Astrocyte of the hippocampus (primary cell): ENCODE results near the gene KIF5C.

Experiments
- DNase-seq: peaks from one replicate; pipeline ENCODE4 v3.0.0; 2011; ENCODE audit warnings: low read depth, low spot score

Gene KIF5C

DNA sequence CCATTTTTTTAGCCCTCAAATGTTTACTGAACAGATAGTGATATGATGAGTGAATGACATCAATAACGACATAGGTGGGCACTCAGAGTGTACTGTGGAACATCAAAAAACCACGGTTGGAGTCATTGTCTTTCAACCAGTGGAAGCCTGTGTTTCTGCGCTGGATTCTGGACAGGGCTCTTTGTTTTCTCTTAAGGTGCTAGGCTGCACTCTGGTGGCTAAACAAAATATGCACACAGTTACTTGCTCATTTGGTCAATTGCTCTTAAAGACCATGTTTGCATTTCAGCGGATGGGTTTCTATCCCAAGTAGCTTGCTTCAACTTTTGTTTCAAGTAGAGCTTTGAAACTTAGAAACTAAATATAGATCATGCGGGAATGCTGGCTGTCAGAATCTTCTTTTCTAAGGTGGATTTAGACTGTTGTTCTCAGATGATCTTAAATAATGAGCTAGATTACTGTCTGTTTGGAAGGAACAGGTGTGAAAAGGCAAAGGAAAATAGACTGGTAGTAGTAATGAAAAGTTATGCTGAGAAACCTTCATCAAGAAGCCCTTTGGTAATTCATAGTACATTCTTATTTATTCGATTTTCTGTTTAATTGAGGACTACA lies 115.0 kb downstream of the KIF5C start:
- DNase-seq: peak; percentile 86

DNA sequence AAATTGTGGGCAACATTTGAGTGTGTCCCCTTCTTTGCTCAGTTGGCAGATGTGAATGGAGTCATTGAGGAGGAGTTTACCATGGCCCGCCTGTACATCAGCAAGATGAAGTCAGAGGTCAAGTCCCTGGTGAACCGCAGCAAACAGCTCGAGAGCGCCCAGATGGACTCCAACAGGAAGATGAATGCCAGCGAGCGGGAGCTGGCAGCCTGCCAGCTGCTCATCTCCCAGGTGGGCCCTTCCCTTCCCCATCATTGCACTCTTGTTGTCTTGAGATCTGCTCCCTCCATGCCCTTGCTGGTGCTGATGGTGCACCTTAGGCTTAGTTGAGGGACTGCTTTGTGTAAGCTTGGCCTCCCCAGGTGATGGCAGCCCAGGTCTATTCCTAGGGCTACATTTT lies 115.9 kb downstream of the KIF5C start:
- DNase-seq: no peak

DNA sequence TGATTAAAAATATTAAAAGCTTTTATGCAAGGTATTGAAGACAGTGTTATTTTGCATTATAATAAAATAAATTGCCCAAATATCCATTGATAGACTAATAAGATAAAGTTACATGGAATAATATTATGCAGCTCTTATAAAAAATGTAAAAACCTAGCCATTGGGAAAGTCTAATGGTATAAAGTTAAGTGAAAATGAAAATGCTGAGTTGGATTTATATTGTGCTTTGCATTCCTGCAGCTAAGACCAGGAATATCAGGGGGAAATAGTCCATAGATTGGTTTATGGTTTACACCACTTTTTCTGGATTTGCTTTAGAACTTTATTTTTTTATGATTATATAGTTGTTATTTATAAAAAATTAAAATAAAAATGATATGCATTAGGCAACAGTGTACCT lies 117.4 kb downstream of the KIF5C start:
- DNase-seq: no peak

DNA sequence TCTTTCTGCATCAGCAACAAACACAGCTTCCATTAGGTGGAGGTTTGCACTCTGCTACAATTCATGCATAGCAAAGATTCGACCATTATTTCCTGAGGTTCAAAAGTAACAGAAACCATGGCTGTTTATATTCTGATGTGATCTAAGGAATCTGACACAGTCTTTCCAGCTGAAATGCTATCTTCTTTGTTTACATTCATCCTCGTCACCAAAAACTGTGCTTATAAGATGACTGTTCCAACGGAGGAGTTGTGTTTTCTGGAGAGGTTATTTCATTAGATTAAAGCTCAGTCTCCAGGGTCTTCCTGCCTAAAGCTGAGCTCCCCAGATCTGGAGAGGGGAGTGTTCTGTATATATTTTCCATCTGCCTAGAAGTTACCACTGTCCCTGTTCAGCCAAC lies 118.3 kb downstream of the KIF5C start:
- no peak for DNase-seq

DNA sequence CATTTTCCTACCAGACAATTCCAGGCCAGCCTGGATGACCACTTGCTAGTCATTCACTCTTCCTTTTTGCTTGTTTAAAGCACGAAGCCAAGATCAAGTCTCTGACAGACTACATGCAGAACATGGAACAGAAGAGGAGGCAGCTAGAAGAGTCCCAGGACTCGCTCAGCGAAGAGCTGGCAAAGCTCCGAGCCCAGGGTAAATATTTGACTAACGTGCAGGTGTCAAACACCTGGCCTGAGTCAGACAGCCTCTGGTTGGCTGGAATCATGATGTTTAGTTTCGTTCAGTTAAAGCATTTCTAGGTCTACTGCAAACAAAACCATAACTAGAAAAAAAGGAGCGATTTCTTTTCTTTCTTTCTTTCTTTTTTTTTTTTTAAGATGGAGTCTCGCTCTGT lies 119.3 kb downstream of the KIF5C start:
- no peak for DNase-seq

DNA sequence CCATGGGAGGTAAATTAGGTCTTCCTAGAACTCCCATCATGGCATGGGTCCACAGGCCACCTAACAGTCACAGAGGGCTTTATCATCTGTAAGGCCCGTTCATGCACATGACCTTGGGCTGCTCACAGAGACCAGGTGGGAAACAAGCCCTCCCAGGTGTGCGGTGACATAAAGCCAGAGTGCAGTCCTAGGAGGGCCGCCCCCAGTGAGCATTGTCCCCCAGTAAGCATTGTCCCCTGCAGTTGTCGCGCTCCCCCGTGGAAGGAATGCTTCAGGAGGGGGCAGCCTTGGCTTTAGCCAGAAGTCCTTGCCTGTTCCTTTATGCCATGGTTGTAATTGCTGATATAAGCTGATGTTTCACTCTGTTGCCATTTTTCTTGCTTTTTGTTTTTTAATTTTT lies 121.8 kb downstream of the KIF5C start:
- DNase-seq: no peak

DNA sequence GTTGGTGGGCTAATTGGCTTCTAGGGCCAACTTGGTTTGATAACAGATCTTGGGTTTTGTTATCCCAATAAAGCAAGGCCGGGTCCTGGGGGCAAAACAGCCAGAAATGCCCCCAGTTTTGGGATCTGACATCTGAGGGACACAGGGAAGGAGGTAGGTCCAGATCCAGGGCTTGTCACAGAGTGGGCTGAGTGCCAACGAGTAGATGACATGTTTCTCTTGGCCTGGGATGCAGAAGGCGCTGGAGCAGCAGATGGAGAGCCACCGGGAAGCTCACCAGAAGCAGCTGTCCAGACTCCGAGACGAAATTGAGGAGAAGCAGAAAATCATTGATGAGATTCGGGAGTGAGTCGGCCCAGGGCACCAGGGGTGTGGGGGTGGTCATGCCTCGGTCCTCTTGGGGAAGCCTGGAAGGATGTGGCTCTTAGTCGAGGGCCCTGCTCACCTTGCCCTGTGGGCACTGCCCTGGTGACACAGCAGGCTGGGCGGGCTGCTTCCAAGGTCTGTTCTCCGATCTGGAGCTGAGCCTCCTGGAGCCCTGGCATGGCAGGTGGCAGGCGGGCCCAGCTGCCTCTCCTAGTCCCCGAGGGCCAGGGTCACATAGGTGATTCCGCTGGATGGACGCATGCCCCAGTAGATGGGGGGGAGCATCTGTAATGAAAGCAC lies 123.3 kb downstream of the KIF5C start:
- no peak for DNase-seq

DNA sequence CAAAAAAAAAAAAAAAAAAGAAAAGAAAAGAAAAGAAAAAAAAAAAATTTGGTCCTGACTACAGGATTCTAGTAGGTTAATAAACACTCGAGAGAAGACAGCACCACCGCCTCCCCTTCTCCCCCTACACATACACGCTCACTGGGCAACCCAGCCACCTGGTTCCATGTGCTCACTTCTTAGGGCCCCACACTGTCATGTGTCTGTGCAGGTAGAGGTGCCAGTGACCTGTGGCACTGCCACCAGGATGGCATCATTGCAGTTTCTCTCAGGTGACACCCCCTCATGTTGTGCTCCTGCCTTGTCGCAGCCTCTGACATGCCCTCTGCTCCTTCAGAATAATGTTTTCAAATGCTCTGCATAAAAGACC lies 123.8 kb downstream of the KIF5C start:
- no peak for DNase-seq

DNA sequence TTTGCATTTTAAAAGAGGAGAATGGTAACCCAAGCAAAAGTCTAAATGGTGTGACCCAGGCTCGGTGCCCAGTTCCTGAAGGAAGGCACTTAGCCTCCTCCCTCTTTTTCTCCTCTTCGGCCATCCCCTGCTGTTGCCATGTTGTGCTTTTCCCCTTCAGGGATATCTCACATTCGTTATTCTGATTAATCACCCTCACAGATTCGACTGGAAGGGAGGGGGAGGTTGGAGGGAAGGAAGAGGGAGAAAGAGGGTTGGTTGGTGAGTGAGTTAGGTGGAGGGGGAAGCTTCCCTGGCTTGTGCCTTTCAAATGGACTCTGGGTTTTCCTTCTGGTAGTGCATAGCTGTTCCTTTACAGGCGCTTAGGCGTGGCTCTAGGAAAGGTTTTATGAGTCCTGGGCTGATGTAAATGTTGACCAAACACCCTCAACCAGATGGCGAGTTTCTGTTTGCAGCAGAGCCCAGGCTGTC lies 124.5 kb downstream of the KIF5C start:
- peak; percentile 31 for DNase-seq

DNA sequence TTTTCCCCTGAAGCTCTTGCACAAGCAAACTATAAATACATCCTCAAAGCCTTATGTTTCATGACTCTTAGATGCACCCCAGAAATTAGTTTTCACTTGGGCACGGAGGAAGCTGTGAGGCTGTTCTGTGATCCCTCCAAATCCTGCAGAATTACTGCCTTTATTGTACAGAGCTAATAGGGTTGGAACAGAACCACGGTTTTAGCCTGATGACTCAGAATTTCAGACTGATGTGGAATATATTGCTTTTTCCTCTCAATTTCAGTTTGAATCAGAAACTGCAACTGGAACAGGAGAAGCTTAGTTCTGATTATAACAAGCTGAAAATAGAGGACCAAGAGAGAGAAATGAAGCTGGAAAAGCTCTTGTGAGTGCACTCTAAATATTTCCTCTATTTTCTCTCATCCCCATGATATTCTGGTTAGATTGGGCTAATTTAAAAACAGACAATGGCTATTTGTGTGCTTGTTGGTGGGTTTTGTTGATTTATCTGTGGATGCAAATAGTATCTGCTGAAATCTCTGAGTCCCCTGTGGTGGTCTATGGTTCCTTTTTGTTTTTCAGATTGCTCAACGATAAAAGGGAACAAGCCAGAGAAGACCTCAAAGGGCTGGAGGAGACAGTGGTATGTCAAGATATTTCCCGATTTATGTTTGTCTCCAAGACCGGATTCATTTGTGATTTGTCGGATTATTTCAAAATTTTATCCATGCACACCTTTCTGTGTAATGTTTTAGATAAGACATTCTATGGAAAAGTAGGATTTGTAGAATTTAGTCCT lies 125.3 kb downstream of the KIF5C start:
- peak; percentile 46 for DNase-seq

DNA sequence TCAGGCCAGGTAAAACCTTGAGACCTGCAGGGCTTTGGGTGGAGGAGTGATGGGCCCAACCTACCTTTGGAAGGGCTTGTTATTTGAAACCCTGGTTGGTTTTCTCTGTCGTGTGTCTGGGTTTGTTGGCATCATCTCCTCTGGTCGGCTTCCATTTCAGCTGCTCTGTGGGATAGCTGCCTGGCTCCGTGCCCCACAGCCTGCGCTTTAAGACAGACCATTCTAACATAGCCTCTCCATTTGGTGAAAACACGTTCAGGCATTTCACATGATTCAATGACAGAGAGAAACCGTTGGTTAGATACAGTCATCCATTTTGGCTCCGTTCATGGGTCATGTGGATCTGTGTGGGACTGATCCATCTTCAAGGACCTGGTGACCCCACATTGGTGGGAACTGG lies 126.5 kb downstream of the KIF5C start:
- DNase-seq: no peak

DNA sequence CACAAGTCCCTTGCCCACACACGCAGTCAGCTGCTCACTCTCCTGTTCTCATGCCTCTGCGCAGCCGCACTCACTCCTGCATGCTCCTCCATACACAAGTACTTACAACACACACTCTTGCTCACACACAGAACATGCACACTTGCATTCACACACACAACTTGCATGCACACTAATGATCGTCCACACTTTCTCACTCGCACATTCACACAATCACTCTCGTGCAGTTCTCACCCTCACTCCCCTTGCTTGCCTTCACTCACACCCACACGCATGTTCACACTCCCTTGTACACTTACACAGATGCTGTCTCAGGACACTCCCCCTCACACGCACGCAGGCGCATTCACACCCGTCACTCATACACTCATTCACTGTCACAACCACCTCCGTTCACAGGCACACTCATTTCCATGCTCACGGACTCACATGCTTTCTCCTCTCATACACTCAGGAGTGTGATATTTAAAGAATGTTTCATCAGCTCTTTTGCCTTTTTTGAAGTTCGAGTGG lies 127.4 kb downstream of the KIF5C start:
- no peak for DNase-seq

DNA sequence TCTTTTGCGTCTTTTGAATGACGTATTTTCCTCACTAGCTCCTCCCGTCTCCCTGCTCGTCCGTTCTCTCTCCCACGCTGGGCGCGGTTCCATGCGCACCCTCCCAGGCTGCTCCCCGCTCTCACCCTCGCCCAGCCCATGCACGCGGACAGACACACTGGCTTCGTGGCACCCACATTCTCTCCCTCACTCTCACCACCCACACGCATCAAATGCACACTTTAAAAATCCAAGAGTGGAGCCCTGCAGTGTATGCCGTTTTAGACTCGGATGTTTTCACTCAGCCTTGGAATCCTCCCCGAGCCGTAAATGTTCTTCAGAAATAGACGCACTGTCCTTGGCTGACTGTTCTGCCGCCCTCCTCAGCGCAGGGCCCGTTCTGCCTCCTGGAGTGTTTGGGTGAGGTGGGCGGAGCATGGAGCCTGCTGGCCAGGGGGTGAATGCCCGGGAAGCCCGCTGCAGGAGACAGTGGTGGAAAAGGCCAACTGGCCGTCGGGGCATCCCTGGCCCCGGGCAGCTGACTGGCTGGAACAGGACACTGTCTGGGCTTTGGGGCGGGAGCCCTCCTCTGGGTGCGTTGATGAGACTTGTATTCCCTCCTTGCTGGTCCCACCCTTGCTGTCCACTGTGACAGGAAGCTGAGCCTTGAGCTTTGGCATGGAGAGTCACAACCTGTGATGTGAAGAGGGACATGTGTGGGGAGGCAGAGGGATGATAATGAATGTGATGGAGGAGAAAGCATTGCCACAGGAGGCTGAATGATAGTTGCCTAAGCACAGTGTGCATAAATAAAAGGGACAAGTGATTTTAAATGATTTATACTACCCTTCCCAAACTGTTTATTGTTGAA lies 128.1 kb downstream of the KIF5C start:
- no peak for DNase-seq

DNA sequence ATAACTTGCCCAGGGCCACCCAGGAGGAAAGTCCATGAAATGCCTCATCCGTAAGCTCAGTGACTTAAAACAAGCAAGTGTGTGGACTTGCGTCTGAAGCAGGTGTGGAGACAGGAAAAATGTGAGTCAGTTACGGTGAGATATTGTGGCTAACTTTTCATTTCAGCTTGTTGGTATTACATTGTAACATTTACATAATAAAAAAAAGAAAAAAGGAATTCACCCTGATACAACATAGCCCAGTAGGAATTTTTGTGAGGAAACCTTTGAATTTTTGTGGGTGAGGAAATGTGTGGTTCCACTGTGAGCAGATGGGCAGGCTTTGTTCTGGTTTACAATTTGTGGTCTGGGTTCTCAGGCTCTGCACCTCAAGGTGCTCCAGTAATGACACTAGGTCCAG lies 129.8 kb downstream of the KIF5C start:
- DNase-seq: peak; percentile 89

DNA sequence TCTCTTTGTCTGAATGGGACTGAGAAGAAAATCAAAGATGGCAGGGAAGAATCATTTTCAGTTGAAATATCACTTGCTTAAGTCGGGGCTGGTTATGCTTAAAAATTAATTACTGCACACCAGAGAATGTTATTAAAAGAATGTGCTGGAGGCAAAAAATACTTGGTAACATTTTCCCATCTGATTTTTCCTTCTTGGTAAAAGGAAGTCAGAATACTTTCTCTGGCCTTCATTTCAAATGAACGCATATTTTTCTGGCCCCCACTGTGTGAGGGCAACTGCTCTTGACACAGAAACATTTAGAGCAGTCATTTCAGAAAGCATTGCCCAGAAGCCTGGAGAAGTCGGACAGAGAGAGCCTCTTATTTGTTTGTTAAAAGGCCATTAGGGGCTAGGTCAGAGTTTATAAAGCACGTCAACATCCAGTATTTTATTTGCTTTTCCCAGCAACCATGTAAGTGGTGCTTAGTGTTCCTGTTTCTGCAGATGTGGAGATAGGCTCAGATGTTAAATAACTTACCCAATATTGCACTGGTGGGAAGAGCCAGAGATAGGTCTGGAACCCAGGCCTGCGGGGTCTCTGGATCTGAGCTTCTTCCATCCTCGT lies 130.5 kb downstream of the KIF5C start:
- DNase-seq: no peak

DNA sequence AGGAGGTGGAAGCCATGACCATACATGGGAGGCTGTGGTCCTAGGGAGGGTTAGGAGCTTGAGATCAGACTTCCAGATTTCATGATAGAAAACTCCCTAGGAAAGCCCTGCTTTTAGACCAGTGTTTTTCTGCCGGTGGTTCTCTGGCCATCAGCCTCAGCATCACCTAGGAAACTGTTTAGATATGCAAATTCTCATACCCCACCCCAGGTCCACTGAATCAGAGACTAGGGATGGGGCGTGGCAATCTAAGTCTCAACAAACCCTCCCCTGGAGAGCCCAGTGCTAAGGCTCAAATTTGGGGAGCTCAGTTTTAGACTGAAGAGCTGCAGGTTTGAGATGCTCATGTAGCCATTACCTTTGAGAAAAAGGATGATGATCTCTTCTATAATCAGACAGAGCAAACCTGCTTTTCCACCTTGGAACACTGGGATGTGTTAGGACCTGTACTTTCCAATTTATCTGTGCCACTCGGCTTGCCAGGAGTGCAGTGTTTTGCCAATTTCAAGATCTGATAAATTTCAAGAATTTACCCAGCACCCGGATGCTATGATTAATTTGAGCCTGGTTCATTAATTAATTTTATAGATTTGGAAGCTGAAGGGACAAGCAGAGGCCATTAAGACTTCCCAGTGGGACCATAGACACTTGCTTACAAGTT lies 132.0 kb downstream of the KIF5C start:
- peak; percentile 14 for DNase-seq

DNA sequence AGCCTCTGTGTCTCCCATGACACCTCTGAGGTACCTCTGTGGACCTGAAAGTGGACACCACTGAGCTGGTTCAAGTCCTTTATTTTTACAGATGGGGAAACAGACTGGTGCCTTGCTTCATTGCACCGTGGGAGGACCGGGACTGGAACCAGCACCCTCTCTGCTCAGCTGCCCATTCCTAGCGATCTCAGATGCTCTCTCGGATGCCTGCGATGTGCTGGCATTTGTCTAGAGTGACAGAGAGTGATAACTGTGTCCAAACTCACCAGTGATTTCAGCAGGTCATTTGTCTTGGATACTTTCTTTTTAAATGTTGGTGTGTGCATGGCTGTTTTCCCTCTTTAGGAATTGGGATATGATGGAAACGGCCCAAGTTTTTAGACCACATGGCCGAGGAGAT lies 133.4 kb downstream of the KIF5C start:
- DNase-seq: no peak

DNA sequence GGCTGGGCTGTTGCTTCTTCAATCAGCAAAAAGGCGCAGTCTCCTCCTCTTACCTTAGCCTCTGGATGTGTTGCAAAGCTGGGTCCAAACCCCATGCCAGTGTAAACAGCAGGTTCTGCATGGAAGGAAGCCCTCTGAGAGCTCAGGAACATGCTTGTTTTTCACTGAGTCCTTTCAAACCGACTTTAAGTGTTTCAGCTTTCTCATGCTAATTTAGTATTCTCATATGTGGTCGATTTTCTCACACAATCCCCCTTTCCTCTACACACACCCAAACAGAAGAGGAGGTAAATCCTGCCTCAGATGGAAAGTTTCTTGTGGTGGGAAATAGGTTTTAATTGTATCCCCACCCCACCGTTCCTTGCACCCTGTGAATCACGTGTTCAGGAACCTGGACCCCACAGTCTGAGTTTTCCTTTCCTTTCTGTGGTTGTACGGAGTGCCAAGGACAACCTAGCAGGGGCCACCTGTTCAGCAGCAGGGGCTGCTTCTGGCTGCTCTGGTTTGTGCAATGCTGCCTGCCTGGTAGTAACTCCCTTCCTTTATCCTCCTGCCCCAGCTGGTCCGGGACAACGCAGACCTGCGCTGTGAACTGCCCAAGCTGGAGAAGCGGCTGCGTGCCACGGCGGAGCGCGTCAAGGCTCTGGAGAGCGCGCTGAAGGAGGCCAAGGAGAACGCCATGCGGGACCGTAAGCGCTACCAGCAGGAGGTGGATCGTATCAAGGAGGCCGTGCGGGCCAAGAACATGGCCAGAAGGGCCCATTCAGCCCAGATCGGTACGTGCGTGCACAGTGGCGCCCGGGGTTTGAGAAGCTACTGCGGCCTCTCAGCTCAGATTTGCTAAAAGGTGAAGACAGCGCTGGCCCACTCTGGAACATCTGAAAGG lies 134.8 kb downstream of the KIF5C start:
- no peak for DNase-seq

DNA sequence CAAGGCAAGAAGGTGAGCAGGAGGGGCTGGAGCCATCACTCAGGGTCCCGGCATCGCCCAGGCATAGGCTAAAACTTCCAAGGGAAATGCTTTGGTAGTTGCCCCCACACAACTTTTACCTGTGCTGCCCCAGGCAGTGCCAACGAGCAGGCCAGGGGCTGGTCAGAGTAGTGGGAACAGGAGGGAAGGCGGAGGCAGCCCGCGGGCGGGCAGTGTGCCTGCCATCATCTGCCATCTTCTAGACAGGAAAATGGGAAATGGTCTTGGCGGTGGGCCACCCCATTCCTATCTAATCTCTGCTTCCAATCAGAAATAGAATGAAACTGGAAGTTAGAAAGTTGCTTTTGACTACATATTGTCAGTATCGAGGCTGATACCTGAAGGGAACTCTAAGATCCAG lies 137.5 kb downstream of the KIF5C start:
- DNase-seq: no peak

DNA sequence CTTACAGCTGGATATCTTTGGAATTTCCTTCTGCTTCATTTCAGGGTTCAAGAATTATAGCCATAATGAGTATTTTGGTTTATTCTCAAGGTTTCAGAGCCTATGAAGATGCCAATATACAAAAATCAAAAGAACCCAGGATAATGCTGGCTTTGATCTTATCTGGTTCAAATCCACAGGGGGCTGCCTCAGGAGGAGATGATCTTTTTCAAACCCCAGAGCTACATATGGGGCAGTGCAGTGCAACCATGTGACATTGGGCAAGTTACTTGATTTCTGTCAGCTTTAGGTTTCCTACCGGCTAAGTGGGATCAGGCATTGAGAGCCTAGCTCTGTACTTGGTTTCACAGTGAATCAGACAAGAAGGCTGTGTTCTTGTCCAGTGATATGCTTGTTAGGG lies 140.5 kb downstream of the KIF5C start:
- no peak for DNase-seq
